ENCODE measurements around the gene TEDDM1. TPM values are rescaled to one million over a fixed set of nuclear protein-coding genes. Genes with fewer than 3 reads are reported as not detected.

TEDDM1 gene
- polyA plus RNA-seq, 1 donor from 2014 or later = not detected

GRCh38 chr1:182357913-182358312 is 42.6 kb downstream of the TEDDM1 start:
- Histone ChIP-seq H3K27me3 (ENCODE audit: insufficient read depth, low read depth, low read length) (no peaks in the 10 kb centered on the region), H3K4me3 (ENCODE audit: low read length) (no peak overlapping the region), H3K4me2 (ENCODE audit: low read length) (no peak overlapping the region), H3K9ac (ENCODE audit: low read length) (no peak overlapping the region), H3K36me3 (ENCODE audit: insufficient read depth, low read length) (no peaks in the 10 kb centered on the region), H3K27ac (ENCODE audit: low read length) (no peak overlapping the region), H3F3A (ENCODE audit: insufficient read depth, low read length, poor library complexity, severe bottlenecking) (no peaks in the 10 kb centered on the region), H4K20me1 (ENCODE audit: insufficient read depth) (no peaks in the 10 kb centered on the region), H3K9me3 (ENCODE audit: low read length) (no peaks in the 10 kb centered on the region), H3K79me2 (replicated peaks; ENCODE audit: insufficient read depth, low read length) (no peaks in the 10 kb centered on the region), H3K9me2 (ENCODE audit: insufficient read depth, low read length) (no peaks in the 10 kb centered on the region), H2AFZ (ENCODE audit: low read depth, low read length) (no peak overlapping the region)
- no peak for TF ChIP-seq CTCF (IDR thresholded peaks at IDR 0.05; ENCODE audit: poor library complexity, severe bottlenecking)
- no peak for TF ChIP-seq EZH2 (IDR thresholded peaks at IDR 0.05; ENCODE audit: borderline replicate concordance, insufficient read depth, low read length, poor library complexity, severe bottlenecking)
- TF ChIP-seq REST (IDR thresholded peaks at IDR 0.05; ENCODE audit: borderline replicate concordance) = no peak
- TF ChIP-seq EP300 (conservative IDR thresholded peaks at IDR 0.05; ENCODE audit: poor library complexity, severe bottlenecking) = no peak
- TF ChIP-seq MXI1 (conservative IDR thresholded peaks at IDR 0.05; ENCODE audit: poor library complexity, severe bottlenecking) = no peak
- TF ChIP-seq SMC3 (conservative IDR thresholded peaks at IDR 0.05; ENCODE audit: poor library complexity) = no peak
- TF ChIP-seq TAF1 (IDR thresholded peaks at IDR 0.05; ENCODE audit: low read depth) = no peak
- TF ChIP-seq POLR2AphosphoS5 (IDR thresholded peaks at IDR 0.05) = no peak
- no peak for TF ChIP-seq RAD21 (conservative IDR thresholded peaks at IDR 0.05)

GRCh38 chr1:182357171-182357570 is 43.3 kb downstream of the TEDDM1 start:
- Histone ChIP-seq H3K9ac (ENCODE audit: low read length) (no peak overlapping the region), H3K27me3 (ENCODE audit: insufficient read depth, low read depth, low read length) (no peaks in the 10 kb centered on the region), H3K9me2 (ENCODE audit: insufficient read depth, low read length) (no peaks in the 10 kb centered on the region), H3K36me3 (ENCODE audit: insufficient read depth, low read length) (no peaks in the 10 kb centered on the region), H3K9me3 (ENCODE audit: low read length) (no peaks in the 10 kb centered on the region), H2AFZ (ENCODE audit: low read depth, low read length) (no peak overlapping the region), H3K27ac (ENCODE audit: low read length) (no peak overlapping the region), H3K4me3 (ENCODE audit: low read length) (no peak overlapping the region), H3K4me2 (ENCODE audit: low read length) (no peak overlapping the region), H3F3A (ENCODE audit: insufficient read depth, low read length, poor library complexity, severe bottlenecking) (no peaks in the 10 kb centered on the region), H4K20me1 (ENCODE audit: insufficient read depth) (no peaks in the 10 kb centered on the region), H3K79me2 (replicated peaks; ENCODE audit: insufficient read depth, low read length) (no peaks in the 10 kb centered on the region)
- no peak for TF ChIP-seq RAD21 (conservative IDR thresholded peaks at IDR 0.05)
- no peak for TF ChIP-seq EZH2 (IDR thresholded peaks at IDR 0.05; ENCODE audit: borderline replicate concordance, insufficient read depth, low read length, poor library complexity, severe bottlenecking)
- no peak for TF ChIP-seq SMC3 (conservative IDR thresholded peaks at IDR 0.05; ENCODE audit: poor library complexity)
- TF ChIP-seq TAF1 (IDR thresholded peaks at IDR 0.05; ENCODE audit: low read depth) = no peak
- TF ChIP-seq POLR2AphosphoS5 (IDR thresholded peaks at IDR 0.05) = no peak
